Hematopoietic multipotent progenitor cell treated with erythropoietin and hydrocortisone succinate and interleukin-3 and kit ligand, for 4 days (in vitro differentiated cells): ENCODE data around the gene CXCR6.

ENCODE experiments used
- DNase-seq: peaks from one replicate; pipeline ENCODE4 v3.0.0-alpha.2; 2015

The CXCR6 gene

DNA sequence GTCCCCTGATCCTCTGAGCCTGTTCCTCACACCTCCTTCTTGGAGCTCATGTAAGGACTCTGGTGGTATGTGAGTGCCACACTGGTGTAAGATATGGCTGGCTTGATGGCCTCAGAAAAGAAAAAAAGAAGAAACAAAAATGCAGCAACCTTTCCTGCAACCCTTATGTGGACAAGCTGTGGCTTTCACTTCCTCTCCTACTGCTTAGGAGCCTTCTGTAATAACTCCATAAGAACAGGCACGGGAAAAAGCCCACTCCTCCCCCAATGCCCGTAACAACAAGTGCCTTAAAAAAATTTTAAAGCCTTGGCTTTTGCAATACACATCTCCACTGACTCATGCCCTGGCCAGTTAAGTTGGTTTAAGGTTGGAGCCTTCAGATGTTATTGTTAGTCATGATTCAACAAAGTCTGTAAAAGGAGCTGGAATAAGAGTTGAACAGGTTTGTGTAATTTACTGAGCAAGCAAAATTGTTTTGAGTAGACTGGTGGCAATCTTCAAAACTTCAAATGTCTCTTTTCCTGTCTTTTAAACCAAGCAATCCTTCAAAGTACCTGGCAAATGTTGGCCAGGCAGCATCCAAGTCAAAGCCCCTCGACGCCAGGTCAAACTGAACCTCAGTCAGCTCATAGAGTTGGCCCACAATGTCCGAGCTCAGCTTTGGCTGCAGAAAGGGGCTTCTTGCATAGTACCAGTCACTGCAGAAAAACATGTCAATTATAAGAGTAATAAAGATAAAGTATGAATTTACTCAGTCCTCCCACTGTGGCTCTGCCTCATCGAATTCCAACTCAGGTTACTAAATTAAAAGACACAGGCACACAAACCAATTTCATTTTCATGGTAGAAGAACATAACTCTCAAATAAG, 29.5 kb downstream of the CXCR6 start:
- peak; percentile 74 for DNase-seq

DNA sequence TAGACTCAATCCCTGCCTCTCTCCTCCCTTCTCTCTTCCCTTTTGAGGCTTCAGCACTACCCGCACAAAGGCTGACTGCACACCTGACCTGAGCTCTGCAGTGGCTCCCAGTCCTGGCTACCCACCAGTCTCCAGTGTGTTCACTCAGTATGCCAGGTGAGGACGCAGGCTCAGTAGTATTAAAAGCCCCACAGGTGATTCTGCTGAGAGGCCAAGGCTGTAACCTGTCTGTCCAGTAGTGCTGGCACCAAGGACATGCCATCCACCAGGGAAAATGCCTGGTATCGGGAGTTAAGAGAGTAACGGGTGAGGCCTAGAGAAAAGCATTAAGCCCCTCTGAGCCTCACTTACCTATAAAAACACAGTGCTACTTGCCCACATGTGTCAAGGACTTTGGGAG, 31.4 kb downstream of the CXCR6 start:
- no peak for DNase-seq

DNA sequence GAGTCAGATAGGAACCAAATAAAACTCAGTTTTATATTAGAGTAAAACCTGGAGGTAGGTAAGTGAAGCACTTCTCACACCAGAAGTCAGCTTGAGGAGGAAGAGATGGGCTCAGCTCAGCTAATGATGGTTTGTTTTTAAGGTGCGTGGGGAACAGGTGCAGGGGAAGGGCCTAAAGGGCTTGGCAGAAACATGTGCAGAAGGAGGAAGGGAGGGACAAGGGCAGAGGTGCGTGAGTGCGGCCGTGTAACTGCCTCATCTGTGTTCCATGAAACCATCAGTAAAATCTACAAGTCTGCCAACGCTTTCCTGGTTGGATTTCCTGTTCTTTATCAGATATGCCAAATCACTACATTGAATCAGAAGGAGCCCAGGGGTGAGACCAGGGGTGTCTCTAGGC, 32.4 kb downstream of the CXCR6 start:
- DNase-seq = peak; percentile 20

DNA sequence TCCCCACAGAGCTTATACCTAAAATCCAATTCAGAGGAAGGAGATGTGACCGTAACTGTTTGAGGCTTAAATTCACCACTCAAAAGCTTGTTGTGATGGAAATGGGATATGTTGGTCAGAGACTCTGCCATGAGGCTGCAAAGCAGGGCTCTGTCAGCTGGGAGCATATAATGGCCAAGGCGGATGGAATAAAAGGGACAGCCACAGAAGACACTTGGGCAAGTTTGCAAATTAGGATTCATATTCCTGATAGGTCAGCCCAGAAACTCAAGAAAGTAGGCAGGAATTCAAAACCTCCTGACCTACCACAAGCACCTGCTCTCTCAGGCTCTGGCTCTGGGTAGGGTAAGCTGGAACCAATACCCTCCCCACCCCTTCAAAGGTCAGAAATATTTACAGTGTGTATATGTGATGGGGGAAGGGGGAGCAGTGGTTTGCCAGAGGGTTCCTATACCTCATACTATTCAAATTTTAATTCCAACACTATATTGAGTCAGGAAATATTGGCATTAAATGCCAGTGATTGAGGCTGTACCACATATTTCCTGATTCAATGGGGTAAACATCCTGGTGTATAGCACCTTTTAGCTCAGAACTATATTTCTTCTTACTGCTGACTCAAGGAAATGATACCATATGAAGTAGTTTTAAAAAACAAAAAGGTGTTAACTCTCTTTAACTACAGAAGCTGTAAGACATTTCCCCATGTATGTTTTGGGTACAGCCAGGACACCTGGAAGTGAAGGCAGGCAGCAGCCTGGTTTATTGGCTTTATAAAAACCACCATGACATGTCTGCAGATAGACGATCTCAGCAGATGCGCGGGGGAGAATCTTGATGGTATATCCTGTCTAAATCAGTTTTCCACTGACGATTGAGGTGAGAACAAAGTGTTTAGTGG, 33.2 kb downstream of the CXCR6 start:
- DNase-seq = no peak

DNA sequence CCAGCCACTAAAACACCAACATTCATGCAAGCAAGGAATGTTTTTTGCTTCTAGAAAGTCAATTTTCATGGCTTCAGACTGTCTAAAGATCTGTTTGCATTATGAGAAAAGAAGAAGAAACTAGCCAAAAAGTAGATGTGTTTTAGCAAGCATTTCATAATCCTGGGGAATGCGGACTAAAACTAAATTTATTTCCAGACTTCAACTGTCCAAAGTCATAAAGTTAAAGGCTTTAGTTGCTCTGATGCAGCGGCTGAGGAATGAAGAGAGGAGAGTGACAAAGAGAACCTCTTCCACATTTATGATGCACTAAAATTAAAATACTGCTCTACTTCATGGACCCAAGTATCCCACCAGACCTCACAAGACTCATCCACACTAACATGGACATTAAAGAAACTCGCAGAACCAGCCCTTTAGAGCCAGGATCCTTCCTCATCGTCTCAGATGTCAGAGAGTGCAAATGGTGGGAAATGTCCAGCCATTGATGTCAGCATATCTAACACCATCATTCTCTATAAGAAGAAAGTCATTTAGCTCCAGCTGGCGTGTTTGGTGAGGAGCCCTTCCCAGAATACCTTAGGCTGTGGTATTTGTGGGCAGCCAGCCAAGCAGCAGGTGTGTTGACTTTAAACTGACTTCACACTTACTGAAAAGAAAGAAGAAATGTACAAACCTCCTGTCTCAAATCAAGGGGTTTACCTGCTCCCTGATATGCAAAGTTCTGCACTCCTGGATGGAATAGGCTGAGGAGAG, 34.9 kb downstream of the CXCR6 start:
- no peak for DNase-seq

DNA sequence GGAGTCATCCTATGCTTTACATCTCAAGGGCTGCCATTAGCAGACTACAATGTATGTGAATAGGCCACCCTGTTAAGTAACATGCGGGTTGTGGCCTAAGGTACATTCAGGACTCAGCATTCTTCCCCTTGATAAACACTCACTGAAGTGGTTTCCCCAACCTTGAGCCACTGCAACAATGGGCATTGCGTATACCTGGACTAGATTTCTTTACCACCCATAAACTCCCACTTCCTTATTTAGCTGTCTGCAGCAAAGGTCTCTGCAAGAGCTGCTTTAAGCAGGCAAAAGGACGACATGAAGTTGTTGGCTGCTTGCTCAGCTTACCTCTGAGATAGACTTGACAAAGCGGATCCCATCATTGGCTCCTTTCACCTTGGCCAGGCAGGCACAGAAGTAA, 36.1 kb downstream of the CXCR6 start:
- no peak for DNase-seq

DNA sequence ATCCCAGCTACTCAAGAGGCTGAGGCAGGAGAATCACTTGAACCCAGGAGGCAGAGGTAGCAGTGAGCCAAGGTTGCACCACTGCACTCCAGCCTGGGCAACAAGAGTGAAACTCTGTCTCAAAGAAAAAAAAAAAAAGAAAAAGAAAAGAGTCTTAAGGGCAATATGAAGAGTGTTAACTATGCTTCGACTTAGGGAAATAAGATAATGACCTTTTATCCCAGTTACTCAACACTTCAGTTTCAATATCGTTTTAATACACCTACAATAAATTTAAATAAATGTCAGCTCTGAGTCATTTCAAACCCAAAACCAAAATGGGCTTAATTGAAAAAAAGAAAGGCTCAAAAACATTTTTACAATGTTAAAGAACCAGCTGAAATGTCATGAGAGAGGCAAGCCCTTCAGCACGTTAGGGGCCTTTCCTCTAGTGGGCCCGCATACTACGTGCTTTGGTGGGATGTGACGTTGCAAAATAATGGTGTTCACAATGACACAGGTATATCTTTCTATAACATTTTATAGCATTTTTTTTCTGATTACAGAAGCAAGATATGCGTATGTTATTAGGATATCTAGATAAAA, 37.1 kb downstream of the CXCR6 start:
- no peak for DNase-seq

DNA sequence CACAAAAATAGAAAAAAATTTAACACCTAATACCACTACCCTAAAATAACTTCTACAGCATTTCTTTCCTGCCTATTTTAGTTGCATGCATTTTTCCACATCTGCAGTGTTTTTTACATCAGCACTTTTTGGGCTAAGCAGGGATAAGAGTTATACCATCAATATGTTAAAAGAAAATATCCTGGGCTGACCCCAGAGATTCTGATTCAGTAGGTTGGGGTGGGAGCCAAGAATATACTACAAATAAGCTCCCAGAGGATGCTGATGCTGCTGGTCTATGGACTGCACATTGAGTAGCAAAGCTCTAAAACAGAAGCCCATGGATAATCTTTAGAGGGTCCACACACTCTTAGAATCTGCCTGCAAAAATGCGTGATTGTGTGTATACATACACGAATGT, 37.6 kb downstream of the CXCR6 start:
- no peak for DNase-seq

DNA sequence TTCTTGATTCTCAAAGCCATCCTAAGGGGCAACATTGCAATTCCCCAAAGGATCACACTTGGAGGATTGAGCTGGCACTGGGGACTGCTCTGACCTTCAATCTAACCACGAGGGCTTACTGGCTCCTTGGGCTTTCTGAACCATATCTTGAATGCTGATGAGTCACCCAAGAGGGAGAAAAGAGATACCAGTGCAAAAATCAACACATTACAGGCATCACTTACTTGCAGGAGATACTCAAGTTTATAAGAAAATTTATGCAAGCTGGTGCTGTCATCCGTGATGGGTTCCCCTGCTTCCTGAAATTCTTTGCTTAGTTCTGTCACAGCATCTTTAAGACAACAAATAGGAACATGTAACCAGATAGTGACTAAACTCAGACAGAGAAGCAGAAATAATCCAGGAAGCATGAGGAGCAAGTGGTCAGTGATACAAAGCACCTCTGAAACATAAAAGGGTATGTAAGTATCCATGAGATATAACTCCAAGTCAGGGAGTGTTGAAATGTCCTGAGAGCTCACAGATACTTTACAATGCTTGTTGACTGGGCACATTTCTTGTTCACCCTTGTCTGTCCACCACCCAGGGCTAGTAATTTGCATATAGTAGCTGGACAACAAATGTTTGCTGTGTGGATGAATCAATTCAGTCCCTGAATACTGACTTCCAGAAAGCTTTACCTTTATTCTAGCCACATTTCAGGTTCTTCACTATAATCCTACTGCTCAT, 38.2 kb downstream of the CXCR6 start:
- DNase-seq = peak; percentile 62

DNA sequence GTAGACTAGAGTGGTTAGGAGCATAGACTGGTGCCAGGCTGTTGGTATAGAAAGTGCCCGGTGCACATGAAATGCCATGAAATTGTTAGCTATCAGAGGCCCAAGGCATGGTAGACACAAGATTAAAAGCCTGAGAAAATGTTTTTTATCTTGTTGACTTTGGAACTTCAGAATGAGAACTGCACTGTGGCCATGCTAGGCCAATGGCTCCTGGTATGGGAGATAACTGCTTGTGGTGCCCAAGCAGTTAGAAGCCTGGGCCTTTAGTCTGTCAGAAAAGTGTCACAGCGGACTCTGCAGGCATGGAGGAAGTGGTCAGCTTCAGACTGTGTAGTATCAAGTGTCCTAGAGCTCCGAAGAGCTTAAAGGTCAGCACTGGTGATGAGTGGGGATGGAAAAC, 40.5 kb downstream of the CXCR6 start:
- DNase-seq = peak; percentile 79

DNA sequence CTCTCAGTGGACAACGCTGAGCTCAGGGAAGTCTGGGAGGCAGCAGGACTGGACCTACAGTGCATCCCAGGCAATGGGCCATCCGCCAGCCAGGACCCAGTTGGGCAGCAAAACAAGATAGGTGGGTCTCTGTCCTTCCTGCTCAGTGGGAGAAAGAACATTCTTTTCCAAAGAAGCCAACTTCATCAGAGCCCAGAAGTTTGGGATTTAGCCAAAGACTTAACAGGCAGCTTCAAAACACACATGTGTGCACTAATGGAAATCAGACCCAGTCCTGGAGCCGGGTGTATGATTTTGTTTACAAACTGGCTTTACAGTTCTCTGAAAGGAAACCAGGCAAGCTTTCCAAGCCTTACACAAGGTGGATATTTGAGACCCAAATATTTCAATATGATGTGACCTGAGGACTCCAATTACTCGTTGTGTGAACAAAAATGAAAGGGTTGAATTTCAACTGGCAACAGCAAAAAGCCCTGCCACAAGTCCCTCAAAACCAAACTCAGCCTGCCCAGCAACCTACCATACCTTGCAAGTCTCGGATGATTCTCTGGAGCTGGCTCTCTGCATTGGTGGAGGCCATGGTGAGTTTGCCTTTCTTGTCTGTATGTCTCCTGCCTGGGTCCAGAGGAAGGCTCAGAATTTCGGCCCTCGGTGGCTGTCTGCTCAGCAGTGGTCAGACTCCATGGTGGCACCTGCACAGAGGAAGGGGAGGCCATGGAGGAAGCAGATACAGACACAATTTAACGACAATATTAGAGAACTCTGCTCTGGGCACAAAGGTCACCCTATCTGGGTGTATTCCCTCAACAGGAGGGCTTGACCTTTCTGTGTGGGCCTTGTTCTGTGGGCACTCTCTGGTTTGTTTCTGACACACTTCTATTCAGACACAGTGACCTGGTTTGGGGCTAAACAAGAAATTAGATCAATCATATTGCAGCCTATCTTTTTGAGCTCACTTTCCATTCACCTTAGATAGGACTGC, 41.4 kb downstream of the CXCR6 start:
- DNase-seq = no peak

DNA sequence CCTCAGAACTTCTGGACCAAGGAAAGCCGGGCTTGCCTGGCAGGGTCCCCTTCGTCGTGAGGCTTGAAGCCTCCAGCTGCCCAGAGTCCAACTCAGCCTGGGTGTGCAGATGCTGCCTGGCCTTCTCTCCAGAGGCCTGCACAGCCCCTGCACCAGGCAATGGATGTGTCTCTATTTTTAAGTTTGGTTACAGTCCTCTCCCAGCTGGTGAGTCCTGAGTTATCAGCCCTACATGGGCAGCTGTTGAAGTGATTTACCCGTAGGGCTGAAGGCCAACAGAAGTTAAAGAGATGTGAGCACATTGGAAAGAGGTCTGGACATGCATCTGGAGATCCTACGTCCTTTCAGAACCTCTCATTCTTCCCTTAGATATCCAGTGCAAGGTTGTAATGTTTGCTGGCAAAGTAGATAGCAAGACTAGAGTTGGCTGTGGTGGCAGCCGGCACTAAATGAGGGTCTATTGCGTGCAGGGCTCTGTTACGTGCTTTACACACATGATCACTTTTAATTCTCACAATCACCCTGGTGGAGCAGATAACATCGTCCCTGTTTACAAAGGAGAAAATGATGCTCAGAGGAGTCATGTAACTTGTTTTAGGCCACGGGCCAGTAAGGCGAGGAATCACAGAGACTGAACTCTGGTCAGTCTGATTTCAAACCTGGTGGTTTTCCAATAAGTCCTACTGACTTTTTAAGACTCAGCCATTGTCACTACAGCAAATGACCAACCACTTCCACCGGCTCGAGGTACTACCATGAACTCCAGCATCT, 42.5 kb downstream of the CXCR6 start:
- DNase-seq = no peak

DNA sequence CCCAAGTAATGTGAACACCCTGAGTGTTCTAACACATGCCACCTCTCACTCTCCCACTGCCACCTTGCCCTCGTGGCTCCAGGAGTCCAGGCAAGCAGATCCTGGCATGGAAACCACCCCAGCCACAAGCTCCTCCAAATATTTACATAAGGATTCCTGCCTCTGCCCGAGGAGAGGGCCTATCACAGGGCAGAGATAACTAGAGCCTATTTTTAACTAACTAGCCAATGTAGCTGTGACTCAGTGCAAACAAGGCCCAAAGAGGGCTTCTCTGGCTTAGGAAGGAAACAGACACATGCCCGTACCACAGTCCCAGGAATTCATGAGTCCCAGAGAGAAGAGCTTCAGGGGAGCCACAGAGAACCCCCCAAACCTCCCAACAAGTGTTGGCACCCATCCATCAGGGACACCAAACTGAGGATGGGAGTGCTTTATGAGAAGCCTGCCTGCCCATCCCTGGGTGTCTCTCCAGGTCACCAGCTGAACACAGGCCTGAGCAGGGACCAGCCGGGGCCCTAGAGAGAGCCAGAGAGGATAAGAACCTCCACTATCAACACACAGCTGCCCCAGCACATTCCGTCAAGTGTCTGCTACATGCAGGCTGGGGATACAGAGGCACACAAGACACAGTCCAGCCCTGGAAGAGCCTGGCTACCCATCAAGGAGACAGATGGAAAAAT, 43.2 kb downstream of the CXCR6 start:
- DNase-seq = no peak

DNA sequence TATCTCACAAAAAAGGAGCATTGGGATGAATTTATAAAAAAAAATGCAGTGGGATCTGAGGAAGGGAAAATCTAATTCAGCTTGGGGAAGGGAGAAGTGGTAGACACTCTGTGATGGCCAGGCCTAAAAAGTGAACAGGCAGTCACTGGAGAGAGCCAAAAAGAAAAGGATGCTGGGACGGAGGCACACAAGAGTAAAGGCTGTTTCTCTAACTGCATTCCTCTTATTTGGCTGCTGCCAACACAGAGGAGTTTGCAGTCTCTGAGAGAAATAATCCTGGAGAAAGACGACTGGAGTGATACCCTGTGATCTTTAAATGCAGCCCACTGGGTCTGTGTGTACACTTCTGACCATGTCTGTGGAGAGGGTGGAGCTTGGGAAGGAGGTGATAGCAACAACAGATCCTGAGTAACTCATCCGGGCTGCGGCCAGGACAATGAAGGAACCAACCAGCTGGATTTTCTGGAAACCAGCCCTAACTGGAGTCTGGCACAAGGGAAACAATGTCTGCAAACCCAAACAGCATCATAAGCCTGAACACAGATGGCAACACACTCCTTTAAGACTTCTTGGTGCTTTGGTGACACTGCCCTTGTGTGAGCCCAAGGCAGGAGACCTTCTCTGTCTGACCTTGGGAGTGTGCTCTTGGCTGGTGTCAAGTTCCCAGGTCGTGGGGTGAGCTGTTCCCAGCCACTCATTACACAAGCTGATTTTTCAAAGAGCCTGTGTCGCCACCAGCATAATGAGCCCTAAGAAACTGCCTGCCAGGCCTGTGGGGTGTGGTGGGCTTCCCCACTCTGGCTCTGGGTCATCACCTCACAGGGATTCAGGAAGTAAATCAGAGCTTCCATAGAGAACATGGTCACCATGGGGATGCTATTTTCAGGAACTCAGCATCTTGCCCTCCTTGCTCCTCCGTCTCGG, 44.4 kb downstream of the CXCR6 start:
- no peak for DNase-seq

DNA sequence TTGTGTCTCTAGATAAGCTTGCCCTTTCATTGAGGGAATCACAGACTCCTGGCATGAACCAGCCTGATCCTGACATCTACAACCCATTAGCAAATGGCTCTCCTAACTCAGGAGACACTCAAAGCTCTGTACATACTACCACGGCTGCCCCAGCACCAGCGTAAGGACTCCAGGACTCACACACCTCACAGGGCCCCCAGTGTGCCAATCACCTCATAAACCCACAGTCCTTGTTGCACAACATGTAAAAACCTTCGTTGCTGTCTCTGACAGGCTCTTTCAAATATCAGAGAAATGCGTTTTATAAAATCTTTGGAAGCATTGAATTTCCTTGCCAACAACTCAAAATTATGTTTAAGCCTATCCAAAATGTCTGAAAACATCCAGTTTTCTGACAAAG, 45.1 kb downstream of the CXCR6 start:
- DNase-seq = peak; percentile 35

DNA sequence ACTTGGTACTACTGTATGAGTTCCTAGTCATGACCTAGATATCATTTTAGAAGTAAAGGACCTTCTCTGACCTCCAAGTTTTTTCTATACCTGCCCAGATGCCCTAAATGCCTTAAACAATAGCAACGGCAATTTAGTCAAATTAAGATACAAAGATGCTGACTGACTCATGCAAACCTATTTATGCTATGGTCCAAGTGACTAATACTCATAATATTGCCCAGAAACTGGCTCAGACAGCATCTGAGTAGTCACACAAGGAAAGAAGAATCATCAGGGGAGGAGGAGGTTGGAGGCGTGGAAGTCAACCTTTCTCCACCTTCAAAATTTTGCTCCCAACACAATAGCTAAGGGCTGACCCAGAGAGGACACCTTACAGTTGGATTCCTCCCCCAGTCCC, 45.5 kb downstream of the CXCR6 start:
- DNase-seq = no peak

DNA sequence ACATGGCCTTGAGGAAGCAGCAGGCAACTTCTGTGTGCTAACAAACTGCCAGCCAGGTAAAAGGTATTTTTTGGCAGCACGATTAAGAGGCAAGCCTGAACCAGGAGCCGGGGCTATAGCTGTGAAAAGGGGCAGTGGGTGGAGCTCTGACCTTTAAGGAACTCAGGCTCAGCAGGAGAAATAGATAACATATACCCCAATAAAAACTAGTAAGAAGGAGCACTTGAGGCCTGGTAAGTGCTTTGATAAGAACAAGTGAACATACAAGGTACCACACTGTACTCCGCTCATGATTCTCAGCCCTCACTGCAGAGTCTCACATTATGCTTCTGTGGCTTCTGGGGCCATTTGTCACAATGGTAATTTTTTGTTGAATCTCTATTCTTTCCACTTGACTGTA, 46.9 kb downstream of the CXCR6 start:
- DNase-seq = peak; percentile 63

DNA sequence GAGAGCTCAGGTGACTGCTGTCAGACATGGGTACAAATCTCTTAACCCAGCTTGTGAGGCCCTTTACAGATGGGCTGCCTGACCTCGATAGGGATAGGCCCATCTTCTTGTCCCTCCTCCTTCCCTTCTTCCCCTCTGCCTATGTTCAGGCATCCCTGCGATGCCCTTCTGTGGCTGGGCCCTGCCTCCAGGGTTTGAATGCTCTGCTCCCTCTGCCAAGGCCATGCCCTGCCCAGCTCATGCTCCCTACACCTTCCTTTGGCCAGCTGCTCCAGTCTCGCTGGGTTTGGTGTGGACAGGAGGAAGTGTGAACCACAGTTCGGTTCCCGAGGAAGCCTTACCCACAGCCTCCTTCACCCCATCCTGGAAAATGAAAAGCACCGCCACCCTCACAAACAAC, 48.1 kb downstream of the CXCR6 start:
- DNase-seq = no peak
